ES-I3 (cell line): Measurements from ENCODE around the gene OR2A14.
"Not testable (repeated sequence)": the region's sequence is repeated elsewhere in the genome, so short reads cannot be mapped to it uniquely, and the experiment has no call there.

Source experiments
- H3K36me3 ChIP-seq: 2 replicates; pipeline ENCODE4 v1.6.1; 2013; ENCODE audit warnings: mild to moderate bottlenecking, low read length, control low read depth, moderate library complexity; ENCODE audit not compliant: insufficient read depth
- H3K4me1 ChIP-seq: 2 replicates; pipeline ENCODE4 v1.6.1; 2013; ENCODE audit warnings: mild to moderate bottlenecking, control low read depth, low read length; ENCODE audit not compliant: insufficient read depth
- H3K9ac ChIP-seq: 2 replicates; pipeline ENCODE4 v1.6.1; 2013; ENCODE audit warnings: low read depth, mild to moderate bottlenecking, low read length, moderate library complexity
- H3K9me3 ChIP-seq: 2 replicates; pipeline ENCODE4 v1.6.1; 2013; ENCODE audit warnings: mild to moderate bottlenecking, low read length, moderate library complexity; ENCODE audit not compliant: control insufficient read depth, insufficient read depth

The OR2A14 gene

GRCh38 chr7:144129601-144130000 is 6.6 kb downstream of the OR2A14 start:
- H3K36me3 ChIP-seq, H3K9ac ChIP-seq, H3K4me1 ChIP-seq: not testable (repeated sequence)

GRCh38 chr7:144130730-144131129 is 7.8 kb downstream of the OR2A14 start:
- Histone ChIP-seq H3K9ac (no peak overlapping the region), H3K4me1 (no peaks in the 10 kb centered on the region), H3K9me3 (no peaks in the 10 kb centered on the region), H3K36me3 (no peaks in the 10 kb centered on the region)

More at GRCh38 chr7:144129601-144130000, 6.6 kb downstream of the OR2A14 start:
- H3K9me3 ChIP-seq = not testable (repeated sequence)

- Histone ChIP-seq H3K9me3 (no peaks in the 10 kb centered on the region), H3K36me3 (no peaks in the 10 kb centered on the region), H3K4me1 (no peaks in the 10 kb centered on the region), H3K9ac (no peak overlapping the region)
Measured at GRCh38 chr7:144132262-144132661, 9.3 kb downstream of the OR2A14 start.

GRCh38 chr7:144133307-144133706 is 10.3 kb downstream of the OR2A14 start:
- no peak overlapping the region for H3K9ac ChIP-seq
- no peaks in the 10 kb centered on the region for H3K36me3 ChIP-seq
- no peaks in the 10 kb centered on the region for H3K4me1 ChIP-seq
- H3K9me3 ChIP-seq = no peaks in the 10 kb centered on the region

- Histone ChIP-seq H3K36me3 (no peaks in the 10 kb centered on the region), H3K4me1 (no peaks in the 10 kb centered on the region), H3K9me3 (no peaks in the 10 kb centered on the region)
Measured at GRCh38 chr7:144134116-144134515, 11.1 kb downstream of the OR2A14 start.

GRCh38 chr7:144137501-144137900 is 14.5 kb downstream of the OR2A14 start:
- no peaks in the 10 kb centered on the region for H3K36me3 ChIP-seq
- no peaks in the 10 kb centered on the region for H3K4me1 ChIP-seq
- H3K9ac ChIP-seq = no peak overlapping the region
- no peaks in the 10 kb centered on the region for H3K9me3 ChIP-seq

More at GRCh38 chr7:144134116-144134515, 11.1 kb downstream of the OR2A14 start:
- no peak overlapping the region for H3K9ac ChIP-seq

GRCh38 chr7:144142187-144142586 is 19.2 kb downstream of the OR2A14 start:
- Histone ChIP-seq H3K4me1 (no peaks in the 10 kb centered on the region), H3K36me3 (no peaks in the 10 kb centered on the region), H3K9ac (no peak overlapping the region), H3K9me3 (no peaks in the 10 kb centered on the region; the same call in 1 of the 2 replicates)

- Histone ChIP-seq H3K9ac (no peak overlapping the region), H3K36me3 (no peaks in the 10 kb centered on the region), H3K4me1 (no peaks in the 10 kb centered on the region), H3K9me3 (no peaks in the 10 kb centered on the region; the same call in 1 of the 2 replicates)
Measured at GRCh38 chr7:144144426-144144825, 21.4 kb downstream of the OR2A14 start.

GRCh38 chr7:144148224-144148827 is 25.4 kb downstream of the OR2A14 start:
- Histone ChIP-seq H3K36me3 (no peaks in the 10 kb centered on the region), H3K4me1 (no peaks in the 10 kb centered on the region), H3K9me3 (no peaks in the 10 kb centered on the region; the same call in 1 of the 2 replicates), H3K9ac (no peak overlapping the region)

- no peaks in the 10 kb centered on the region for H3K36me3 ChIP-seq
- no peak overlapping the region for H3K9ac ChIP-seq
- H3K9me3 ChIP-seq = no peaks in the 10 kb centered on the region
- H3K4me1 ChIP-seq = no peaks in the 10 kb centered on the region
Measured at GRCh38 chr7:144158861-144159260, 35.9 kb downstream of the OR2A14 start.

GRCh38 chr7:144164784-144165183 is 41.8 kb downstream of the OR2A14 start:
- H3K4me1 ChIP-seq = no peaks in the 10 kb centered on the region
- no peaks in the 10 kb centered on the region for H3K9me3 ChIP-seq
- H3K9ac ChIP-seq = no peak overlapping the region
- H3K36me3 ChIP-seq = no peaks in the 10 kb centered on the region

- H3K9me3 ChIP-seq, H3K4me1 ChIP-seq, H3K36me3 ChIP-seq, H3K9ac ChIP-seq: not testable (repeated sequence)
Measured at GRCh38 chr7:144171594-144172350, 48.8 kb downstream of the OR2A14 start.

GRCh38 chr7:144174613-144175012 is 51.6 kb downstream of the OR2A14 start:
- Histone ChIP-seq H3K9ac (no peak overlapping the region), H3K9me3 (peaks cover 9% of the 10 kb centered on the region), H3K4me1 (no peaks in the 10 kb centered on the region), H3K36me3 (no peaks in the 10 kb centered on the region)

GRCh38 chr7:144178380-144179164 is 55.6 kb downstream of the OR2A14 start:
- not testable (repeated sequence) for H3K36me3 ChIP-seq, H3K4me1 ChIP-seq, H3K9ac ChIP-seq, H3K9me3 ChIP-seq

GRCh38 chr7:144179165-144179479 is 56.1 kb downstream of the OR2A14 start:
- not testable (repeated sequence) for H3K9me3 ChIP-seq

More at GRCh38 chr7:144179165-144179479, 56.1 kb downstream of the OR2A14 start:
- not testable (repeated sequence) for H3K36me3 ChIP-seq, H3K4me1 ChIP-seq, H3K9ac ChIP-seq
